ENCODE measurements around the gene DEFB123.

Gene DEFB123

DNA sequence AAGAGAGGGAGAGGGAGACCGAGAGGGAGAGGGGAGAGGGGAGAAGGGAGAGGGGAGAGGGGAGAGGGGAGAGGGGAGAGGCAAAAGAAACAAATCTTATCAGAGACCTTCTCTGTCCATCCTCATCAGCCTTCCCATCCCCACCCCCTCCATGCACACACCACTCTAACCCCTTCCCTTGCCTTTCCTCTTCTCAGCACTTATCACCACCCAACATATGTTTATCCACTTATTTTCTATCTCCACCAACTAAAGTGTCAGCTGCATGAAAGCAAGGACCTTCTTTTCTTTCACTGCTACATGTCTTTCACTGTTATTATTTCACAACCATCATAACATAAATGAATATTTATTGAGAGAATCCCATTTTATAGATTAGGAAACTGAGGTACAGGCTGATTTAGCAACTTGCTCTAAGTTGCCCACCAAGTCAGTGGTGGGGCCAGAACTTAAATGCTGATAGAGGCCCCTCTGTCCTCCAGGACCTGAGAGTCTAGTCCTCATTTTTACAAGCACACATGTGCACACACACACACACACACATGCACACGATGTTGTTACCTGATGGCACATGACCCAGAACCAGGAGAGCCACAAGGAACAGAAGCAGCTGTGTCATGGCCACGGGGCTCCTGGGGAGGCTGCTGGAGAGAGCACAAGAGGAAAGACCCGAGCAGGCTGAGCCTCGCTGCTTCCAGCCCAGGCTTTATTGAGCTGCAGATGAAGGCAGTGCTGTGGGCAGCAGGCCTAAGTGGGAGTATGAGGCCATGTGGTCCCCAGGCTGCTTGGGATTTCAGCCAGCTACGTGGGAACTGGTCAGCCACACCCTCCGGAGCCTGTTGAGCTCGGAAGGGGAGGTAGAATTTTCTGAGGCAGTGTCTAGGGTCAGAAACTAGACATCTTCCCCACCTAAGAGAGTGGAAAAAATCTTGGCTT, 32.2 kb downstream of the DEFB123 start:
- TF ChIP-seq, protein P1, sequence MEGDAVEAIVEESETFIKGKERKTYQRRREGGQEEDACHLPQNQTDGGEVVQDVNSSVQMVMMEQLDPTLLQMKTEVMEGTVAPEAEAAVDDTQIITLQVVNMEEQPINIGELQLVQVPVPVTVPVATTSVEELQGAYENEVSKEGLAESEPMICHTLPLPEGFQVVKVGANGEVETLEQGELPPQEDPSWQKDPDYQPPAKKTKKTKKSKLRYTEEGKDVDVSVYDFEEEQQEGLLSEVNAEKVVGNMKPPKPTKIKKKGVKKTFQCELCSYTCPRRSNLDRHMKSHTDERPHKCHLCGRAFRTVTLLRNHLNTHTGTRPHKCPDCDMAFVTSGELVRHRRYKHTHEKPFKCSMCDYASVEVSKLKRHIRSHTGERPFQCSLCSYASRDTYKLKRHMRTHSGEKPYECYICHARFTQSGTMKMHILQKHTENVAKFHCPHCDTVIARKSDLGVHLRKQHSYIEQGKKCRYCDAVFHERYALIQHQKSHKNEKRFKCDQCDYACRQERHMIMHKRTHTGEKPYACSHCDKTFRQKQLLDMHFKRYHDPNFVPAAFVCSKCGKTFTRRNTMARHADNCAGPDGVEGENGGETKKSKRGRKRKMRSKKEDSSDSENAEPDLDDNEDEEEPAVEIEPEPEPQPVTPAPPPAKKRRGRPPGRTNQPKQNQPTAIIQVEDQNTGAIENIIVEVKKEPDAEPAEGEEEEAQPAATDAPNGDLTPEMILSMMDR (IDR thresholded peaks at IDR 0.05; ENCODE audit: insufficient read depth, low read length, poor library complexity, severe bottlenecking), result no peak
- DNase-seq (ENCODE audit: extremely low read depth, insufficient read length), result no peak
- H3K27me3 ChIP-seq (replicated peaks; ENCODE audit: control insufficient read depth, insufficient read depth, low read length), result peaks cover 2% of the 10 kb centered on the region; the same call in 1 of the 2 replicates
- H3K36me3 ChIP-seq (ENCODE audit: control insufficient read depth, insufficient read depth, low read length), result no peaks in the 10 kb centered on the region
- H3K4me3 ChIP-seq (replicated peaks; ENCODE audit: low read depth, low read length), result no peak overlapping the region

DNA sequence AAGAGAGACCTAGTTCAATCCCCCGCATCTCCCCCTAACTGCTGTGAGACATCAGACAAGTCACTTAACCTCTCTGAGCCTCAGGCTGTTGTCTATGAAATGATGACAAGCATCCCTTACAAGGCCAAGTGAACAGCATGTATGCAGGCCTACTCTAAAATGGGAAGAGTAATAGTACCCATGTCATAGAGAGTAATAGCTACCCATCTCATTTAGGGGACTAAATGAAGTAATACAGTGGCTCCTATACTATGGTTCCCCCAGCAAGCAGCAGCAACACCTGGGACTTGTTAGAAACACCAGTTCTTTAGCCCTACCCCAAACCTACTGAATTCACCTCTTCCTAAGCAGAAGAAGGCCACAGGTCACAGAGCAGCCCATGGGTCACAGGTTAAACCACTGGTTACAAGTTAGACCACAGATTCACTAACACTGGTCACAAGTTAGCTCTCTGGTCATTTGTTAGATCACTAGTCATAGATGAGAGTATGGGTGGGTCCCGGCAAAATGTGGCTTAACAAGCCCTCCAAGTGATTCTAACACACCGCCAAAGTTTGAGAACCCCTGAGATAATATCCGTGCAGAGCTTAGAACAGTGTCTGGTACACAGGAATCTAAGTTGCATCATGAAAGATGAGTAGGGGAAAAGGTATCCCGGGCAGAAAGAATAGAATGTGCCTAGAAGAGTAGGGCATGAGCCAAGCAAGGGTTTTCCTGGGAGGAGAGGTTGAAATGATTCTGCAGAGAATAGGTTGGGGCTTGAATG, 33.1 kb downstream of the DEFB123 start:
- no peak for DNase-seq (ENCODE audit: extremely low read depth, insufficient read length)
- H3K27me3 ChIP-seq (replicated peaks; ENCODE audit: control insufficient read depth, insufficient read depth, low read length), result peaks cover 2% of the 10 kb centered on the region; the same call in 1 of the 2 replicates
- H3K36me3 ChIP-seq (ENCODE audit: control insufficient read depth, insufficient read depth, low read length), result no peaks in the 10 kb centered on the region
- TF ChIP-seq, protein P1 (IDR thresholded peaks at IDR 0.05; ENCODE audit: insufficient read depth, low read length, poor library complexity, severe bottlenecking), result no peak
- no peak overlapping the region for H3K4me3 ChIP-seq (replicated peaks; ENCODE audit: low read depth, low read length)

DNA sequence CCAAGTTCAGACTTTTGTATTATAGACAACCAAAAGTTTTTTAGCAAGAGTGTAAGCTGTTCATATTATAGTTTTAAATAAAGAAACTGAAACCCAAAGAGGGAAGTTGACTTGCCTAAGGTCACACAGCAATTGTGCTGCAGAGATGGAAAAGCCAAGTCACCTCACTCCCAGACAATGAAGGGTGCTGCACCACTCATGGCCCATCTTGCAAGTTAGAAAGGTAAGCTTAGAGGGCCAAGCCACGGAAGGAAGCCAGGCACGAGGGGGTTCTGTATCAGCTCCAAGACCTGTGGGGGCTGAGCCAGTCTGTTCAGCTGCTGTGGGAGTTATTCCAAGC, 33.6 kb downstream of the DEFB123 start:
- TF ChIP-seq, protein P1 (IDR thresholded peaks at IDR 0.05; ENCODE audit: insufficient read depth, low read length, poor library complexity, severe bottlenecking), result no peak
- Histone ChIP-seq H3K27me3 (replicated peaks; ENCODE audit: control insufficient read depth, insufficient read depth, low read length) (peaks cover 2% of the 10 kb centered on the region; the same call in 1 of the 2 replicates), H3K4me3 (replicated peaks; ENCODE audit: low read depth, low read length) (no peak overlapping the region), H3K36me3 (ENCODE audit: control insufficient read depth, insufficient read depth, low read length) (no peaks in the 10 kb centered on the region)
- peak; percentile 29 for DNase-seq (ENCODE audit: extremely low read depth, insufficient read length)

DNA sequence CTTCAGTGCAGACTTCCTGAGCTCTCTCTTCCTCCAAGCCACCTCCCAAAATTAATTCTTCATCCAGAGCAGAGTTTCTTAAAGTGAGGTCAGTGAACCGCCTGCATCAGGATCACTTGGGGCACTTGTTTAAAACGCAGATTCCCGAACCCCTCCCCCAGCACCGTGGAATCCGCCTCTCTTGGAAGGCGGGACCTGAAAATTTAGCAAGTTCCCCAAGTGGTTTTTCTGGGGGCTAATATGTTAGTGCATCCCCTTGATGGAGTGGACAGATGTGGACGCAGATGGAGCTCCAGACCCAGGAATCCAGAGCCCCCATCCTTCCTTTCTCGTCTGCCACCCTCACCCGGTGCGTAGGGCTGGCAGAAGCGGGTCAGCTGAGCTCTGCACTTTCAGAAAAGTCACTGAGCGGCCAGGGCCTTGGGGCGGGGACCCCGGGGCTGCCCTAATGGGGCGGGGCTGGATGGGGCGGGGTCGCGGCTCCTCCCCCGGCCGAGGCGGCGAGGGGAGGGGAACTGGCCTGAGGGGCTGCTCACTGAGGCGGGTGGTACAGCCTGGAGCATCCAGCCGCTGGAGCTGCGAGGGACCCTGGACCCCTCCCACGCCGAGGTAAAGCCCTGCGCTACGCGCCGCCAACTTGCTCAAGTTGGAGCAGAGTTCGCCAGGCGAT, 34.5 kb downstream of the DEFB123 start, which contains the start of the genes DEFB124 and REM1:
Gene DEFB124 (minus strand): TSS at position 370 of the 670 bp plus-strand sequence. CDS start 2,114 bp downstream, outside the sequence.
Gene REM1 (plus strand): TSS at position 531 of the 670 bp plus-strand sequence. CDS start 1,158 bp downstream, outside the sequence.
- peaks cover 2% of the 10 kb centered on the region; the same call in 1 of the 2 replicates for H3K27me3 ChIP-seq (replicated peaks; ENCODE audit: control insufficient read depth, insufficient read depth, low read length)
- H3K4me3 ChIP-seq (replicated peaks; ENCODE audit: low read depth, low read length), result no peak within 1 kb of the TSS
- H3K36me3 ChIP-seq (ENCODE audit: control insufficient read depth, insufficient read depth, low read length), result no peaks in the 10 kb centered on the region
- no peak for DNase-seq (ENCODE audit: extremely low read depth, insufficient read length)
- TF ChIP-seq, protein P1 (IDR thresholded peaks at IDR 0.05; ENCODE audit: insufficient read depth, low read length, poor library complexity, severe bottlenecking), result no peak

DNA sequence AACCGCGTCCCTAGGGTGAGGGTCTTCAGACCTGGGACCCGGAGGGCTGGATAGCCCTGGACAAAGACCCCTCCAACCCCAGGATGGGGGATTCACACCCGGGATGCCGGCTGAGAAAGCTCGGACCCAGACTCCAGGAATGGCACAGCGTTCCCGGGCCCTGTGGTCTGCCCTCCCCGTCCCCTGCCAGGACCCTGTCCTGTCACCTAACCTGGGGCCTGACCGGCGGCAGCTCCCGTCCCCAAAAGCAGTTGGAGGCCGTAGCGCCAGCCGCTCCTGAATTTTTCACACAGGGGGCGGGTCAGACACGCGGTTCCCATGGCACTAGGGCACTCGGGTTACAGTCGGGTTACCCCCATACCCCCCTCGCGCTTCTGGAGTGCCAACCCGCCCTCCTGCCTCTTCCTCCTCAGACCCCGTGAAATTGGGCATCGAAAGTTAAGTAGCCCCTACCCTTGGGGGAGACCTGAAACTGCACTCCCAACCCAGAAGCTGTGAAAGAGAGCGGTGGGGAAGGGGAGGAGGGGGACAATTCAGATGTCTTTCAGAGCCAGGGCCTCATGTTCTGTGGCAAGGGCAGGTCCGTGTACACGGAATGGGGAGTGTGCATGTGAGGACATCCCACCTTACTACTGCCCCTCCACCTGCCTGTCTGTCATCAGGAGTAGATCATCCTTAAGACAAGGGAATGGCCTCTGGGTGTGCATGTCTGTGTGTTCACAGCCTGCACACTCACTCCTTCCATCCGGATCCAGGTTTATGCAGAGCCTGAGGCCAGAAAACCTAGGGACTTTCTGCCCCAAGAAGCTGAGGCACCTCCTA, 35.3 kb downstream of the DEFB123 start:
- Histone ChIP-seq H3K4me3 (replicated peaks; ENCODE audit: low read depth, low read length) (no peak overlapping the region), H3K27me3 (replicated peaks; ENCODE audit: control insufficient read depth, insufficient read depth, low read length) (peaks cover 2% of the 10 kb centered on the region; the same call in 1 of the 2 replicates), H3K36me3 (ENCODE audit: control insufficient read depth, insufficient read depth, low read length) (no peaks in the 10 kb centered on the region)
- DNase-seq (ENCODE audit: extremely low read depth, insufficient read length), result no peak
- TF ChIP-seq, protein P1 (IDR thresholded peaks at IDR 0.05; ENCODE audit: insufficient read depth, low read length, poor library complexity, severe bottlenecking), result no peak
